ENCODE results near the gene MTFR2.

- TF ChIP-seq CTCF (IDR thresholded peaks at IDR 0.05; ENCODE audit: insufficient read depth, low read length, poor library complexity, severe bottlenecking) (no peak), EZH2phosphoT487 (conservative IDR thresholded peaks at IDR 0.05; ENCODE audit: low read length) (no peak)
These were observed 12.8 kb upstream of the MTFR2 start for GRCh38 chr6:136262940-136263339.
